Epithelial cell of proximal tubule (primary cell): Measurements from ENCODE around the gene UNKL. TPM values are rescaled to one million over a fixed set of nuclear protein-coding genes. Genes with fewer than 3 reads are reported as not detected.

Experiments used
- DNase-seq: peaks from one replicate; pipeline ENCODE4 v3.0.0-alpha.2; 2011; ENCODE audit warnings: low read depth
- H3K4me3 ChIP-seq: 2 replicates; pipeline ENCODE4 v1.5.1; 2011; ENCODE audit warnings: low read depth, mild to moderate bottlenecking, low read length
- total RNA-seq: library from RNA; depleted of rRNA; stranded (reverse); fragments of >200 nt; gene quantifications from 2 replicates; pipeline ENCODE4 v1.2.3, GENCODE V29; 2015
- TF ChIP-seq, protein P1 (sequence below): conservative IDR thresholded peaks from 2 replicates; pipeline ENCODE4 v1.5.1; 2012; ENCODE audit warnings: low read depth, mild to moderate bottlenecking, low read length

The UNKL gene
- total RNA-seq, 1 donor from 2014 or later: 20.1 TPM

DNA sequence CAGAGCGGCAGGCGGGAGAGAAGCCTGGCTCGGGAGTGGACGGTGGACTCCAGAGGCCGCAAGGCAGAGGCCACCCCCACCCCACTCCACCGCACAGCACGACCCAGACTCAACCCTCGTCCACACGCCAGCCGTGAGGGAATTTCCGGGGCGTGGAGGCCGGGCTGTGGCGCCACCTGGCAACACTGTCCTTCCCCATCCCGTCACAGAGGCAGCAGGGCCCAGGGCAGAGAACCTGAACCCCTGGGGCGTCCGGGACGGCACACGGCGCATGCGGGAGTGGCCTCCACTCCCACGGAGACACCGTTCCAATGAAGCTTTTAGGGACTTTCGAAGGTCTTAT is 39.2 kb downstream of the UNKL start:
- no peak for DNase-seq
- TF ChIP-seq, protein P1, sequence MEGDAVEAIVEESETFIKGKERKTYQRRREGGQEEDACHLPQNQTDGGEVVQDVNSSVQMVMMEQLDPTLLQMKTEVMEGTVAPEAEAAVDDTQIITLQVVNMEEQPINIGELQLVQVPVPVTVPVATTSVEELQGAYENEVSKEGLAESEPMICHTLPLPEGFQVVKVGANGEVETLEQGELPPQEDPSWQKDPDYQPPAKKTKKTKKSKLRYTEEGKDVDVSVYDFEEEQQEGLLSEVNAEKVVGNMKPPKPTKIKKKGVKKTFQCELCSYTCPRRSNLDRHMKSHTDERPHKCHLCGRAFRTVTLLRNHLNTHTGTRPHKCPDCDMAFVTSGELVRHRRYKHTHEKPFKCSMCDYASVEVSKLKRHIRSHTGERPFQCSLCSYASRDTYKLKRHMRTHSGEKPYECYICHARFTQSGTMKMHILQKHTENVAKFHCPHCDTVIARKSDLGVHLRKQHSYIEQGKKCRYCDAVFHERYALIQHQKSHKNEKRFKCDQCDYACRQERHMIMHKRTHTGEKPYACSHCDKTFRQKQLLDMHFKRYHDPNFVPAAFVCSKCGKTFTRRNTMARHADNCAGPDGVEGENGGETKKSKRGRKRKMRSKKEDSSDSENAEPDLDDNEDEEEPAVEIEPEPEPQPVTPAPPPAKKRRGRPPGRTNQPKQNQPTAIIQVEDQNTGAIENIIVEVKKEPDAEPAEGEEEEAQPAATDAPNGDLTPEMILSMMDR: no peak
- no peak overlapping the region for H3K4me3 ChIP-seq

DNA sequence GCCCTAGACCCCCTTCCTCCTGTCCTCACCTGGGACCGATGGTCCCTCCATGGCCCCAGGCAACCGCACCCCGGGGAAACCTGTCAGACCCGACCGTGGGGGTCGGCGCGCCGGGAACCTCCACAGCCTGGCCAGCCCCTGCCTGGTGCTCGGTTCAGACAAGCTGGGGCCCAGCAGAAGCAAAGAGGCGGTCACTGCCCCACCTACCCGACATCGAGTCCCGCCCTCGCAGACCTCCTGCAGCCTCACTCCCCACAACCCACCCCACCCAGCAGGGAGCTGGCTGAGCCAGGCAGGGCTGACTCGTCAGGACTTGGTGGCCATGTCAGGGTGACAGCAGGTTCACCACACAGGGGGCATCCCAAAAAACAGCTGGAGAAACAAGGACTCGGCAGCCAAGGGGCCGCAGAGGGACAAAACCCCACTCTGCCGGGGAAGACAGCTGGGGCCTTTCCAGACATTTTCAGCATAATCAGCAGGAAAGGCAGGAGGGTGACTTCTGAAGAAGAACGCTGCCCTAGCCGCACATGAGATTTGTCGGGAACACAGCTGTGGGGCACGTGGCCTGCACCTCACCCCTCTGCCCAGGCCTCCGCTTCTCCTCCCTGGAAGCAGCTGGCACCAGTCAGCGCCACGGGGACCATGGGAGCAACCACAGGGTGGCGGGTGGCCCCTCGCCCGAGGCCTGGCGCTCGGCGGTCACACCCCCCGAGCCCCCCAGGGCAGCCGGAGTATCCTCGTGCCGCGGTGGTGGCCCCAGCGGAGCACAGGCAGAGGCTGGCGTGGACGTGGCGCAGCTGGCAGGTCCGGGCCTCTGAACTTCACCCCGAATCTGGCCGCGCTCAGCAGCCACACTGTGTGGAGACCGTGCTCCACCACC is 39.8 kb downstream of the UNKL start:
- H3K4me3 ChIP-seq: no peak overlapping the region
- no peak for DNase-seq
- TF ChIP-seq, protein P1: no peak

DNA sequence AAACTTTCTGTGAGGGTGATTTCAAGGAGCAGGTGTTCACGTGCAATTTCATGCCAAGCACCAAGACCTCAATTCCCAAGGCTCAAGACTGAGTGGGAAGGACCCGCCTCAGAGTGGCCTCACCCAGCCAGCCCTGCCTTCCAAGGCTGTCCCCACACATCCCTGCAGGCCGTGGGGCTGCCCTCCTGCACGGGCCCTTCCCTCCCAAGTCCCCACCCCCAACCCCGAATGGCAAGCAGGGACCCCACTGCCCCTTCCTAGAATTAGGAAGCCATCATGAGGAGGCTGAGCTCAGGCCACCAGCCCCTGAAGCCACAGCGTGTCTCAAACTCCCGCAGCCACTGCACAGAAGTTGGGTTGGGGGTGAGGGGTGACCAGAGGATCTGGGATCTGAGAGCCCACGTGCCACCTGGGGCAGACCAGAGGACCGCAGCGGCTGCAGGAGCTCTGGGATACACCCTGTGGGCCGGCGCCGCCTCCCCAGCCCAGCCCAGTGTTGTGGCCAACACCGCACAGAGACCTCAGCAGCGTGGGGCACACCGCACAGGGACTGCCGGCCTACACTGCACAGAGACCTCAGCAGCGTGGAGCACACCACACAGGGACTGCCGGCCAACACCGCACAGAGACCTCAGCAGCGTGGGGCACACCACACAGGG is 42.1 kb downstream of the UNKL start:
- H3K4me3 ChIP-seq: no peak overlapping the region
- DNase-seq: no peak
- TF ChIP-seq, protein P1: no peak

DNA sequence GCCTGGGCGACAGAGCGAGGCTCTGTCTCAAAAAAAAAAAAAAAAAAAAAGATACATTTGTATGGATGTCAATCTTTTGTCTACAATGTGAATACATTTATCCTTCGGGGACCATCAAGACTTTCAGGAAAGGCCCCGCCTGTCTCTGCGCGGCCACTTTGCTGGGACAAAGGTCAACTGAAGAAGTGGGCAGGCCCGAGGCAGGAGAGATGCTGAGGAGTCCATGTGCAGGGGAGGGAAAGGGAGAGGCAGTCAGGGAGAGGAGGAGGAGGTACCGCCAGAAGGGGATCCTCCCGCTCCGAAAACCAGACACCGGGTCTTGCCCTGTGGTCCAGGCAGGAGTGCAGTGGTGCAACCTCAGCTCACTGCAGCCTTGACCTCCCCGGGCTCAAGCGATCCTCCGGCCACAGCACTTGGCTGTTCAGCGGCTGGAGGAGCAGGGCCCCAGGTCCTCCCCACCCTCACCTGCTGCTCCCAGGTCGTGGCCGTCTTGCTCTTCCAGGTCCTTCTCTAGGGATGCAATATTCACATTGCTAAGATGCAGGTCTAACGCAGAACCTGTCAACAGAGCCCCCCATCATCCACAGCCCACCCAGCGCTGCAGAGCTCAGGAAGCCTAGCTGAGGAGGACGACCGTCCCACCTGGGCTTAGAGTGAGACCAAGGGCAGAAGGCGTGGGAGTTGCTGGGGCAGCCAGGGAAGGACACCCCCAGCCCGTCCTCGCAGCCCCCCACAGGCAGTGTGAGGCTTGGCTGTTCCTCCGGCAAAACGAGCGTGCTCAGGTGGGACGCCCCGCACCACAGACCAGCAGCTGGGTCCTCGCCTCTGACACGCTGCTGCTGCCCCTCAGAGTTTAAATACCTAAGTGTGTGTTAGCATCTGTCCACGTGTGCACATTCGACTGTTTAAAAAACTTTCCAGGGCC is 43.2 kb downstream of the UNKL start:
- DNase-seq: no peak

DNA sequence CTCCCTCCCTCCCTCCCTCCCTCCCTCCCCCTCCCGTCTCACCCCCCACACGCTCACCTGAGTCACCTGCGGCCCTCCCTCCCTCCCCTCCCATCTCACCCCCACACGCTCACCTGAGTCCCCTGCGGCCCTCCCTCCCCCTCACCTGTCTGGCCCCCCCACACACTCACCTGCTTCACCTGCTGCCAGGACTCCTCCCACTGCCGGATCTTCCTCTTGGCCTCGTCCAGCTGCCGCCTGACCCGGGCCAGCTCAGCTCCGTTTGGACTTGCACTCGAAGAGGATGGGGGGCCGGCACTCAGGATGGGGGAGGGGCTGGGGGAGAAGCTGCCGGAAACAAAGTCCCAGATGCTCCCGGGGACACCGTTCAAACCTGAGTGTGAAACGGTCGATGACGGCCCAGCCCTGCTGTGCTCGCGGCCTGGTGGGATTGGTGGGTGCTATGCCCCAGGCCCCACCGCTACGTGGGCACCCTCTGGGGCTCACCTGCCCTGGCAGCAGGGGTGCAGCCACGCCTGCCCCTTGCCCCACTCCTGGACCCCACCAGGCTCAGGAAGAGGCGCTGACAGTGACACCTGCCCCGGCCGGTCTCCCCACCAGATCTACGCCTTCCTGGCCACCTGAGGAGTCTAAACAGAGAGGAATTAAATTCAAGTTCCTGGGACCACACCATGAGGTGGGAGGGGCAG is 46.9 kb downstream of the UNKL start:
- DNase-seq: no peak
- TF ChIP-seq, protein P1: no peak
- no peak overlapping the region for H3K4me3 ChIP-seq

More for the DNA sequence above, 43.2 kb downstream of the UNKL start:
- H3K4me3 ChIP-seq: no peak overlapping the region
- TF ChIP-seq, protein P1: no peak

DNA sequence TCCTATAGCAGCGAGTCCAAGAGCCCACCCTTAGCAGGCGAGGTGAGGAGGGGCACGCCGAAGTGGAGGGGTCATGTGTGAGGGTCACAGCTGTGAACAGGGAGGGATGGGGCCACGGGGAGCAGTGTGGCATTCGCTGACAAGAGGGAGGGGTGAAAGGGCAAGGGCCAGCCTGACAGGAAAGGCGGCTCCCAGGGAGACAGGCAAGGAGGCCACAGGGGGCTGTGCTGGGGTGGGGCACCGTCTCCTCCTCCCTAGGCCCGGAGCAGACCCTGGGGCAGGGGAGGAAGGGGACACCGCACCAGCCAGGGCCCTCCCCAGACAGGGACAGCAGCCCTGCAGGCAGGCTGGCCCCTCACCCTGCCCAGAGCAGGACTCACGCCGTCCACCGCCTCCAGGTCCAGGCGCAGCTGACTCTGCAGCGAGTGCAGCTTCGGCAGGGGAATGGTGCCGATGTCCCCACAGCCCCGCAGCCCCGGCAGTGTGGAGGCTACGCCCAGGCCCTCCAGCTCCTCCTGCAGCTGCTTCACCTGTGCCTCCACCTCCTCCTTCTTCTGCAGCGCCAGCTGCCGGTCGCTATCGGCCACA is 47.7 kb downstream of the UNKL start:
- TF ChIP-seq, protein P1: no peak
- DNase-seq: no peak
- no peak overlapping the region for H3K4me3 ChIP-seq
